ENCODE measurements around the gene FOXN4. TPM values are rescaled to one million over a fixed set of nuclear protein-coding genes. Genes with fewer than 3 reads are reported as not detected.

Gene FOXN4
- total RNA-seq, 1 experiment from 2014 or later, result 0.37 TPM

DNA sequence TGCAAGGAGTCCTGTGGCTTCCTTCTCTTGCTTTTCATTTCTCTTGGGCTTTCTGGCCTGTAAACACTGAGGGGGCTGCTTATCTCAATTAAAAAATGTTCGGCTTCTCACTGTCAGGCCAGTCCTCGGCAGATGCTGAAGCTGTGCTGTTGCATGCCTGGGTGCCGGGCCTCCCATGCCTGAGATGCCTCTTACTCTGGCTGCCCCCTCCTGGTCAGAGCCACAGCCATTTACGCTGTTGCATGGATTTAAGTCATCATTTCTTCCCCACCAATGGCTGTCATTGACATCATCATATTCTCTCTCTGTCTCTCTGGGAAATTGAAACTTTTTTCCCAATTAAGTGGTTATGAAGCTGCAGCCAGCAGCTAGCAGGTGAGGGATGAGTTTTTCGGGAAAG lies 53.7 kb downstream of the FOXN4 start:
- peak; percentile 84 for ATAC-seq

DNA sequence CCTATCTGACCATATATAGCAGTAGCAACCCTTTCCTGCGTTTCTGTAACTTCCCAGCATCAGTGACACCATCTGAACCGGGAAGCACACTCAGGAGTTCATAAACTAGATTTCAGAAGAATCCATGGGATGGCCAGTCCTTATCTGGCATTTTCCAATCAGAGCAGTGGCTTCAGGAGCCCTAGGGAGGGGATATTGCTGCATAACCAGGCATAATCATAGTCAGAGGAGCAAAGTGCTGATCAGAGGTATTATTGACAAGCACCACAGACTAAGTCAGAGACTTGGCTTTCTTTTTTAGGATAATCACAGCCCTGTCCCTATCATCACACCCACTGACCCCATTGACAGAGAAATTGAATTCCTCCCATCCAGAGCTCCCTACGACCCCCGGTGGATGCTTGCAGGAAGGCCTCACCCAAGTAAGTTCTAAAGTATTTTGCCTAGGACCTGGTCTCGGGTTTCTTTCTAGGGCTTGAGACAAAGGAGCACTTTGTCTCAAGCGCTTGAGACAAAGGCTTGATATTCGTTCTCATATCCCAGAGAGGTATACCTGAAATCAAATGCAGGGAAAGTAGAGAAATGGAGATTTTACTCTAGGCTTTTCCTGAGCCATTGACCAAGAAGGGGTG lies 55.1 kb downstream of the FOXN4 start:
- H3K4me3 Mint-ChIP-seq, result no peak overlapping the region
- no peaks in the 10 kb centered on the region for H3K4me1 Mint-ChIP-seq
- peaks cover 24% of the 10 kb centered on the region for H3K9me3 Mint-ChIP-seq
- ATAC-seq, result peak; percentile 72
- DNase-seq (ENCODE audit: low spot score), result no peak
- no peak overlapping the region for H3K27ac Mint-ChIP-seq
- TF ChIP-seq ZNF232 (CRISPR knock-in tag; IDR thresholded peaks at IDR 0.05) (no peak), PRRX2 (CRISPR knock-in tag; IDR thresholded peaks at IDR 0.05) (no peak)
- POLR2A ChIA-PET, result no interaction called here
- H3K36me3 Mint-ChIP-seq, result peaks cover 30% of the 10 kb centered on the region
- no peaks in the 10 kb centered on the region for H3K27me3 Mint-ChIP-seq (ENCODE audit: low read depth)
- CTCF ChIA-PET, result interaction anchor here (0.7 to 2.2 kb wide), 6 partner anchors 8 to 144 kb away, joined by 4 to 11 read pairs (median 4); no protein-coding TSS in a partner anchor

More for the DNA sequence above, 53.7 kb downstream of the FOXN4 start:
- ChIA-PET CTCF (interaction anchor here (0.9 to 2.2 kb wide), 4 partner anchors 8 to 143 kb away, joined by 4 to 11 read pairs (median 6); no protein-coding TSS in a partner anchor), POLR2A (no interaction called here)
- Mint-ChIP-seq H3K27me3 (ENCODE audit: low read depth) (no peaks in the 10 kb centered on the region), H3K27ac (no peak overlapping the region), H3K4me3 (no peak overlapping the region), H3K36me3 (peaks cover 30% of the 10 kb centered on the region), H3K9me3 (peaks cover 24% of the 10 kb centered on the region), H3K4me1 (no peaks in the 10 kb centered on the region; the same call in 1 of the 2 replicates)
- peak; percentile 46 for DNase-seq (ENCODE audit: low spot score)
- TF ChIP-seq RELA (CRISPR knock-in tag; IDR thresholded peaks at IDR 0.05; ENCODE audit: borderline replicate concordance) (no peak), TEAD4 (CRISPR knock-in tag; IDR thresholded peaks at IDR 0.05) (no peak), ZNF423 (CRISPR knock-in tag; IDR thresholded peaks at IDR 0.05) (no peak), ESRRA (CRISPR knock-in tag; IDR thresholded peaks at IDR 0.05; ENCODE audit: borderline replicate concordance) (no peak), GRHL2 (CRISPR knock-in tag; IDR thresholded peaks at IDR 0.05; ENCODE audit: insufficient replicate concordance, severe bottlenecking) (no peak), ZNF416 (CRISPR knock-in tag; IDR thresholded peaks at IDR 0.05) (no peak)
- TF ChIP-seq, protein P1, sequence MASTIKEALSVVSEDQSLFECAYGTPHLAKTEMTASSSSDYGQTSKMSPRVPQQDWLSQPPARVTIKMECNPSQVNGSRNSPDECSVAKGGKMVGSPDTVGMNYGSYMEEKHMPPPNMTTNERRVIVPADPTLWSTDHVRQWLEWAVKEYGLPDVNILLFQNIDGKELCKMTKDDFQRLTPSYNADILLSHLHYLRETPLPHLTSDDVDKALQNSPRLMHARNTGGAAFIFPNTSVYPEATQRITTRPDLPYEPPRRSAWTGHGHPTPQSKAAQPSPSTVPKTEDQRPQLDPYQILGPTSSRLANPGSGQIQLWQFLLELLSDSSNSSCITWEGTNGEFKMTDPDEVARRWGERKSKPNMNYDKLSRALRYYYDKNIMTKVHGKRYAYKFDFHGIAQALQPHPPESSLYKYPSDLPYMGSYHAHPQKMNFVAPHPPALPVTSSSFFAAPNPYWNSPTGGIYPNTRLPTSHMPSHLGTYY (CRISPR knock-in tag; IDR thresholded peaks at IDR 0.05), result no peak

DNA sequence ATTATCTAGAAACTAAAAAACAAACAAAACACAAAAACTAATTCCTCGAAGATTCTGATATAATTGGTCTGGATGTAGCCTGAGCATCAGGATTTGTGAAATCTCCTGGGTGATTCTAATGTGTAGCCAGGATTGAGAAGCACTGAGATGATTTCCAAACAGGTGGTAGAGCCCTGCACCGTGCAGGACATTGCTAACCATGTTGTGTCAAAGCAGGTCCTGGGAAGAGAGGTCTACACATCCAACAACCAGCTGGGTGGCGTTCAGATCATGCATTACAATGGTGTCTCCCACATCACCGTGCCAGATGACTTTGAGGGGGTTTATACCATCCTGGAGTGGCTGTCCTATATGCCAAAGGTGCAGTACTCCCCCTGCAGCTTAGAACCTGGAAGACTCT lies 56.3 kb downstream of the FOXN4 start:
- Mint-ChIP-seq H3K27me3 (ENCODE audit: low read depth) (no peaks in the 10 kb centered on the region), H3K4me1 (no peaks in the 10 kb centered on the region), H3K36me3 (peaks cover 30% of the 10 kb centered on the region), H3K4me3 (no peak overlapping the region), H3K27ac (no peak overlapping the region), H3K9me3 (peaks cover 24% of the 10 kb centered on the region)
- ChIA-PET POLR2A (no interaction called here), CTCF (interaction anchor here (1.2 to 2.3 kb wide), 4 partner anchors 11 to 141 kb away, joined by 4 to 8 read pairs (median 6); no protein-coding TSS in a partner anchor)
- DNase-seq (ENCODE audit: low spot score), result no peak
- TF ChIP-seq NR3C1 (CRISPR knock-in tag; conservative IDR thresholded peaks at IDR 0.05; ENCODE audit: low read depth) (no peak), ZNF317 (CRISPR knock-in tag; IDR thresholded peaks at IDR 0.05; ENCODE audit: borderline replicate concordance, low read depth) (no peak), GABPB1 (CRISPR knock-in tag; IDR thresholded peaks at IDR 0.05) (no peak)
- TF ChIP-seq, protein P2, sequence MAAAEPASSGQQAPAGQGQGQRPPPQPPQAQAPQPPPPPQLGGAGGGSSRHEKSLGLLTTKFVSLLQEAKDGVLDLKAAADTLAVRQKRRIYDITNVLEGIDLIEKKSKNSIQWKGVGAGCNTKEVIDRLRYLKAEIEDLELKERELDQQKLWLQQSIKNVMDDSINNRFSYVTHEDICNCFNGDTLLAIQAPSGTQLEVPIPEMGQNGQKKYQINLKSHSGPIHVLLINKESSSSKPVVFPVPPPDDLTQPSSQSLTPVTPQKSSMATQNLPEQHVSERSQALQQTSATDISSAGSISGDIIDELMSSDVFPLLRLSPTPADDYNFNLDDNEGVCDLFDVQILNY (CRISPR knock-in tag; IDR thresholded peaks at IDR 0.05), result no peak
- ATAC-seq, result no peak

DNA sequence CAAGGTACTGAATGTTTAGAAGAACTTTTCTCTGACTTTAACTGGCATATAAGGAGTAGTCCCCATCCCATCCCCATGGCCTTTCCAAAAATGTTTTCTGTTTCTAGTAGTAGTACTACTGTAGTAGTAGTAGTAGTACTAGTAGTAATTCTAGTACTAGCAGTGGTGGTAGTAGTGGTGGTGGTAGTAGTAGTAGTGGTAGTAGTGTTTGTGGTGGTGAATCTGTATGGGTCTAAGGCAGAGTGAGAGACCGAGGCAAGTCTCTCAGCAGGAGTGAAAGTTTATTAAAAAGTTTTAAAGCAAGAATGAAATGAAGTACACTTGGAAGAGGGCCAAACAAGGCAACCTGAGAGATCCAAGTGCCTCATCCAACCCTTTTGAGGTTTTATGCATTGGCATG lies 58.6 kb downstream of the FOXN4 start:
- ATAC-seq (no peak), DNase-seq (ENCODE audit: low spot score) (no peak)
- Mint-ChIP-seq H3K36me3 (peaks cover 35% of the 10 kb centered on the region), H3K4me3 (no peak overlapping the region), H3K27me3 (ENCODE audit: low read depth) (no peaks in the 10 kb centered on the region), H3K4me1 (no peaks in the 10 kb centered on the region), H3K9me3 (peaks cover 24% of the 10 kb centered on the region), H3K27ac (no peak overlapping the region)
- ChIA-PET CTCF (no interaction called here), POLR2A (no interaction called here)
- TF ChIP-seq NR2C2 (CRISPR knock-in tag; IDR thresholded peaks at IDR 0.05), result no peak
- no peak for TF ChIP-seq FOXK1 (CRISPR knock-in tag; IDR thresholded peaks at IDR 0.05)
- TF ChIP-seq, protein P3, sequence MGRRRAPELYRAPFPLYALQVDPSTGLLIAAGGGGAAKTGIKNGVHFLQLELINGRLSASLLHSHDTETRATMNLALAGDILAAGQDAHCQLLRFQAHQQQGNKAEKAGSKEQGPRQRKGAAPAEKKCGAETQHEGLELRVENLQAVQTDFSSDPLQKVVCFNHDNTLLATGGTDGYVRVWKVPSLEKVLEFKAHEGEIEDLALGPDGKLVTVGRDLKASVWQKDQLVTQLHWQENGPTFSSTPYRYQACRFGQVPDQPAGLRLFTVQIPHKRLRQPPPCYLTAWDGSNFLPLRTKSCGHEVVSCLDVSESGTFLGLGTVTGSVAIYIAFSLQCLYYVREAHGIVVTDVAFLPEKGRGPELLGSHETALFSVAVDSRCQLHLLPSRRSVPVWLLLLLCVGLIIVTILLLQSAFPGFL (CRISPR knock-in tag; IDR thresholded peaks at IDR 0.05; ENCODE audit: borderline replicate concordance), result no peak
- TF ChIP-seq, protein P4, sequence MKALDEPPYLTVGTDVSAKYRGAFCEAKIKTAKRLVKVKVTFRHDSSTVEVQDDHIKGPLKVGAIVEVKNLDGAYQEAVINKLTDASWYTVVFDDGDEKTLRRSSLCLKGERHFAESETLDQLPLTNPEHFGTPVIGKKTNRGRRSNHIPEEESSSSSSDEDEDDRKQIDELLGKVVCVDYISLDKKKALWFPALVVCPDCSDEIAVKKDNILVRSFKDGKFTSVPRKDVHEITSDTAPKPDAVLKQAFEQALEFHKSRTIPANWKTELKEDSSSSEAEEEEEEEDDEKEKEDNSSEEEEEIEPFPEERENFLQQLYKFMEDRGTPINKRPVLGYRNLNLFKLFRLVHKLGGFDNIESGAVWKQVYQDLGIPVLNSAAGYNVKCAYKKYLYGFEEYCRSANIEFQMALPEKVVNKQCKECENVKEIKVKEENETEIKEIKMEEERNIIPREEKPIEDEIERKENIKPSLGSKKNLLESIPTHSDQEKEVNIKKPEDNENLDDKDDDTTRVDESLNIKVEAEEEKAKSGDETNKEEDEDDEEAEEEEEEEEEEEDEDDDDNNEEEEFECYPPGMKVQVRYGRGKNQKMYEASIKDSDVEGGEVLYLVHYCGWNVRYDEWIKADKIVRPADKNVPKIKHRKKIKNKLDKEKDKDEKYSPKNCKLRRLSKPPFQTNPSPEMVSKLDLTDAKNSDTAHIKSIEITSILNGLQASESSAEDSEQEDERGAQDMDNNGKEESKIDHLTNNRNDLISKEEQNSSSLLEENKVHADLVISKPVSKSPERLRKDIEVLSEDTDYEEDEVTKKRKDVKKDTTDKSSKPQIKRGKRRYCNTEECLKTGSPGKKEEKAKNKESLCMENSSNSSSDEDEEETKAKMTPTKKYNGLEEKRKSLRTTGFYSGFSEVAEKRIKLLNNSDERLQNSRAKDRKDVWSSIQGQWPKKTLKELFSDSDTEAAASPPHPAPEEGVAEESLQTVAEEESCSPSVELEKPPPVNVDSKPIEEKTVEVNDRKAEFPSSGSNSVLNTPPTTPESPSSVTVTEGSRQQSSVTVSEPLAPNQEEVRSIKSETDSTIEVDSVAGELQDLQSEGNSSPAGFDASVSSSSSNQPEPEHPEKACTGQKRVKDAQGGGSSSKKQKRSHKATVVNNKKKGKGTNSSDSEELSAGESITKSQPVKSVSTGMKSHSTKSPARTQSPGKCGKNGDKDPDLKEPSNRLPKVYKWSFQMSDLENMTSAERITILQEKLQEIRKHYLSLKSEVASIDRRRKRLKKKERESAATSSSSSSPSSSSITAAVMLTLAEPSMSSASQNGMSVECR (CRISPR knock-in tag; IDR thresholded peaks at IDR 0.05; ENCODE audit: borderline replicate concordance), result no peak
- no peak for TF ChIP-seq OVOL2 (CRISPR knock-in tag; IDR thresholded peaks at IDR 0.05; ENCODE audit: borderline replicate concordance)
- TF ChIP-seq, protein P5, sequence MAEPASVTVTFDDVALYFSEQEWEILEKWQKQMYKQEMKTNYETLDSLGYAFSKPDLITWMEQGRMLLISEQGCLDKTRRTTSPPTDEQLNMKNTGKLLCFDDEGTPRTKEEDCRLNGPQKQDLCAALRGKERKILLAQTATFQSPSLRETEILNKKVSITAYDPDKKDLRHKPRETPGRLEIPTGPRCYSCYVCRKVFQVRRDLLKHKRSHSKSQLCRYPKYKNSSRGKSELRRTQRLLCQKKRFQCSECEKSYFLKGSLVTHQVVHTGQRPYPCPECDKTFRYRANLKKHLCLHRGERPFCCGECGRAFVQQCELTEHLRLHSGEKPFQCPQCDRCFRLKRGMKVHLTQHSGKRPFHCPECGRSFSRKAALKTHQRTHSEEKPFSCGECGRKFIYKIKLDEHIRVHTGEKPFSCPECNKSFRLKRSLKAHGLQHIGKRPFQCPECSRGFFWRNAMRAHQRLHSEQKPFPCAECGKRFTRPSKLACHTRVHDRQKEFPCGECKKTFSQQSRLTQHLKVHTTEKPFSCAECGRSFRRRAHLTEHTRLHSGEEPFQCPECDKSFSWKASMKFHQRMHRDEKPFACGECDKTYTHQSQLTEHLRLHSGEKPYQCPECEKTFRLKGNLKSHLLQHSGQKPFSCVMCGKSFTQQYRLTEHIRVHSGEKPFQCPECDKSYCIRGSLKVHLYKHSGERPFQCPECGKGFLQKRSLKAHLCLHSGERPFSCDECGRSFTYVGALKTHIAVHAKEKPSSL (CRISPR knock-in tag; conservative IDR thresholded peaks at IDR 0.05), result no peak

Measured in WTC11 (cell line).